CD4-positive, alpha-beta T cell treated with Interleukin-15 for 1 hour (primary cell): ENCODE measurements around the gene CREB3L1.

ENCODE experiments used
- DNase-seq: peaks from one replicate; pipeline ENCODE4 v3.0.0-alpha.2; 2020

Gene CREB3L1

GRCh38 chr11:46367916-46368267 lies 90.4 kb downstream of the CREB3L1 start:
- no peak for DNase-seq

- DNase-seq = peak; percentile 48
These were observed 92.1 kb downstream of the CREB3L1 start for GRCh38 chr11:46369458-46370152.

- DNase-seq = no peak
These were observed 92.8 kb downstream of the CREB3L1 start for GRCh38 chr11:46370253-46370652.
